Stimulated activated CD8-positive, alpha-beta memory T cell treated with anti-CD3 and anti-CD28 coated beads, Interleukin-15, amount 100 ng/mL, for 24 hours (primary cell): ENCODE measurements around the gene COQ8A.
A peak's percentile ranks its signal among the peaks of the same experiment; 100 is the strongest.
"Not testable (repeated sequence)": the region's sequence is repeated elsewhere in the genome, so short reads cannot be mapped to it uniquely, and the experiment has no call there.

Source experiments
- DNase-seq: peaks from one replicate; pipeline ENCODE4 v3.0.0-alpha.2; 2020; ENCODE audit warnings: low read depth

Gene COQ8A

GRCh38 chr1:226929260-226930111 lies 10.6 kb upstream of the COQ8A start:
- not testable (repeated sequence) for DNase-seq

- DNase-seq: no peak
Measured at GRCh38 chr1:226934483-226935237, 5.4 kb upstream of the COQ8A start.

GRCh38 chr1:226937940-226938725 lies 2.0 kb upstream of the COQ8A start:
- no peak for DNase-seq

GRCh38 chr1:226938903-226939437 lies 1.1 kb upstream of the COQ8A start:
- no peak for DNase-seq

GRCh38 chr1:226939438-226940028 lies 561 bp upstream of the COQ8A start:
- peak; percentile 41 for DNase-seq

GRCh38 chr1:226940806-226941067 lies 643 bp downstream of the COQ8A start:
- DNase-seq: no peak

GRCh38 chr1:226942392-226942791 lies 2.3 kb downstream of the COQ8A start:
- DNase-seq: no peak

GRCh38 chr1:226943156-226943555 lies 3.1 kb downstream of the COQ8A start:
- DNase-seq: no peak

GRCh38 chr1:226943927-226944326 lies 3.8 kb downstream of the COQ8A start:
- DNase-seq: no peak

- no peak for DNase-seq
Measured at GRCh38 chr1:226945106-226945857, 5.2 kb downstream of the COQ8A start.

- no peak for DNase-seq
Measured at GRCh38 chr1:226945858-226946245, 5.8 kb downstream of the COQ8A start.

- DNase-seq: no peak
Measured at GRCh38 chr1:226946285-226946684, 6.2 kb downstream of the COQ8A start.

- DNase-seq: no peak
Measured at GRCh38 chr1:226946841-226947240, 6.7 kb downstream of the COQ8A start.

GRCh38 chr1:226948051-226948450 lies 8.0 kb downstream of the COQ8A start:
- DNase-seq: no peak

GRCh38 chr1:226948480-226948879 lies 8.4 kb downstream of the COQ8A start:
- DNase-seq: no peak

GRCh38 chr1:226948996-226949395 lies 8.9 kb downstream of the COQ8A start:
- no peak for DNase-seq

- no peak for DNase-seq
Measured at GRCh38 chr1:226949401-226949800, 9.3 kb downstream of the COQ8A start.

- no peak for DNase-seq
Measured at GRCh38 chr1:226950316-226950715, 10.2 kb downstream of the COQ8A start.

- no peak for DNase-seq
Measured at GRCh38 chr1:226950871-226951270, 10.8 kb downstream of the COQ8A start.

- DNase-seq: no peak
Measured at GRCh38 chr1:226951286-226952117, 11.4 kb downstream of the COQ8A start.

- DNase-seq: no peak
Measured at GRCh38 chr1:226952118-226952441, 12.0 kb downstream of the COQ8A start.
